Inflammatory macrophage (primary cell): ENCODE measurements around the gene CADPS.

Source experiments
- DNase-seq, 2 donors: peaks; one replicate each; pipeline ENCODE4 v3.0.0-alpha.2; 2020 to 2022

Gene CADPS

GRCh38 chr3:62732183-62732904 lies 142.9 kb downstream of the CADPS start:
- DNase-seq = no peak

- no peak for DNase-seq
Observed at GRCh38 chr3:62727981-62728380, 147.2 kb downstream of the CADPS start.

GRCh38 chr3:62727536-62727935 lies 147.7 kb downstream of the CADPS start:
- no peak for DNase-seq

- DNase-seq = no peak
Observed at GRCh38 chr3:62724503-62724902, 150.7 kb downstream of the CADPS start.

- DNase-seq = no peak
Observed at GRCh38 chr3:62723914-62724217, 151.3 kb downstream of the CADPS start.

GRCh38 chr3:62723166-62723913 lies 151.9 kb downstream of the CADPS start:
- no peak for DNase-seq

- DNase-seq = no peak
Observed at GRCh38 chr3:62722344-62722743, 152.9 kb downstream of the CADPS start.

- DNase-seq = no peak
Observed at GRCh38 chr3:62718515-62719320, 156.5 kb downstream of the CADPS start.

GRCh38 chr3:62718011-62718410 lies 157.2 kb downstream of the CADPS start:
- DNase-seq = no peak

- DNase-seq = no peak
Observed at GRCh38 chr3:62712746-62713145, 162.5 kb downstream of the CADPS start.

- no peak for DNase-seq
Observed at GRCh38 chr3:62710751-62711150, 164.5 kb downstream of the CADPS start.

- DNase-seq = no peak
Observed at GRCh38 chr3:62708638-62709373, 166.4 kb downstream of the CADPS start.

GRCh38 chr3:62705721-62706120 lies 169.5 kb downstream of the CADPS start:
- DNase-seq = no peak

- no peak for DNase-seq
Observed at GRCh38 chr3:62703451-62704167, 171.6 kb downstream of the CADPS start.

GRCh38 chr3:62700357-62700756 lies 174.9 kb downstream of the CADPS start:
- no peak for DNase-seq

GRCh38 chr3:62699728-62700127 lies 175.5 kb downstream of the CADPS start:
- no peak for DNase-seq

GRCh38 chr3:62696011-62696410 lies 179.2 kb downstream of the CADPS start:
- no peak for DNase-seq

- DNase-seq = no peak
Observed at GRCh38 chr3:62688812-62689211, 186.4 kb downstream of the CADPS start.

GRCh38 chr3:62688050-62688449 lies 187.2 kb downstream of the CADPS start:
- no peak for DNase-seq

GRCh38 chr3:62686503-62687294 lies 188.5 kb downstream of the CADPS start:
- DNase-seq = no peak

- DNase-seq = no peak
Observed at GRCh38 chr3:62682826-62683225, 192.4 kb downstream of the CADPS start.
